ENCODE measurements around the gene FADS6. TPM values are rescaled to one million over a fixed set of nuclear protein-coding genes. Genes with fewer than 3 reads are reported as not detected.

The FADS6 gene
- total and polyA plus RNA-seq, 4 experiments from 2014 or later: not detected

DNA sequence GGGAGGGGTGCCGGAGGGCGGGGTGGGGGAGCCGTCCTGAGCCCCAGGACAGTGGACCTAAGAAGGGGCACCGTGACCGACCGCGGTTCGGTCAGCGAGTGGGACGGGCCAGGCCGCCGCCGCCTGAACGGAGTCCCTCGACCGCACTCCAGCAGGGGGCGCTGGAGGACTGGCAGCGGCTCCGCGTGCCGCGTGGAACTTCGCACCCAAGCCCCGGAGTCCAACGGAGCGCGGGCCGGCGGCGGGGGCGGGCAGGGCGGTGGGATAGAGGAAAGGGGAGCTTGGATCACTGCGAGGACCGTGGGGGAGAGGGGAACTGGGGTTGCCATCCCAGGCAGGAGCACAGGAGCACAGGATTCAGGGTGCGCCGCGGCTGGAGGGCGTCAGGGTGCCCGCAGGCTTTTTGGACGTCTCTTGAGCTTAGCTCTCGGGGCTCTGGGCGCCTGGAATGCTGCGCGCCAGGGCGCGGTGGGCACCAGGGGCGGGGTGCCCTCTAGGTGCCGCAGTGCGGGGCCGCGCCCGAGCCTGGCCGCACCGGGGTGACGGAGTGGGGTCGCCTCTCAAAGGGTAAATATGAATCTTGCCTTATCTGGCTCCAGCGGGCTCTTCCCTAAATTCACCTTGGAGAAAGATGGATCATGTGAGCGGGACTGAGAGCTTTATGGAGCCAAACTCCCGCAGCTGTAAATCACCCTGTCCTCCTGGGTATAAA, 30.3 kb upstream of the FADS6 start:
- H3K36me3 ChIP-seq (ENCODE audit: insufficient read depth, low read length): no peaks in the 10 kb centered on the region
- H3K4me1 ChIP-seq (ENCODE audit: insufficient read depth, low read length): peaks cover 18% of the 10 kb centered on the region
- ChIA-PET CTCF (ENCODE audit: partially characterized antibody) (interaction anchor here (0.8 to 4.5 kb wide), 5 partner anchors 9 to 138 kb away, joined by 3 to 33 read pairs (median 4); no protein-coding TSS in a partner anchor), POLR2A (ENCODE audit: partially characterized antibody) (no interaction called here)
- H3K9me3 ChIP-seq (ENCODE audit: control insufficient read depth in 1 of 2, low read length in 2 of 2): no peaks in the 10 kb centered on the region
- H3K4me3 ChIP-seq (ENCODE audit: low read length in 2 of 2): peak overlapping the region in 1 of 2 donors; percentile 14
- Mint-ChIP-seq H3K4me3 (peak overlapping the region in 6 of 8 donors; percentile 13 to 54 (median 44)), H3K27me3 (peaks cover 40 to 46% of the 10 kb centered on the region in 2 donors), H3K4me1 (peaks cover 1 to 17% (median 11%) of the 10 kb centered on the region in 4 donors), H3K27ac (no peak overlapping the region), H3K9me3 (no peaks in the 10 kb centered on the region), H3K36me3 (no peaks in the 10 kb centered on the region)
- H3K27me3 ChIP-seq (ENCODE audit: insufficient read depth, low read length): peaks cover 32% of the 10 kb centered on the region
- peak; percentile 57 to 76 (median 68) for DNase-seq
- intact Hi-C loops (cut with micrococcal nuclease): loop anchor here (1.0 kb wide), 2 partner anchors 35 to 278 kb away; no protein-coding TSS in a partner anchor
- H3K27ac ChIP-seq (ENCODE audit: low read depth, low read length): no peak overlapping the region

DNA sequence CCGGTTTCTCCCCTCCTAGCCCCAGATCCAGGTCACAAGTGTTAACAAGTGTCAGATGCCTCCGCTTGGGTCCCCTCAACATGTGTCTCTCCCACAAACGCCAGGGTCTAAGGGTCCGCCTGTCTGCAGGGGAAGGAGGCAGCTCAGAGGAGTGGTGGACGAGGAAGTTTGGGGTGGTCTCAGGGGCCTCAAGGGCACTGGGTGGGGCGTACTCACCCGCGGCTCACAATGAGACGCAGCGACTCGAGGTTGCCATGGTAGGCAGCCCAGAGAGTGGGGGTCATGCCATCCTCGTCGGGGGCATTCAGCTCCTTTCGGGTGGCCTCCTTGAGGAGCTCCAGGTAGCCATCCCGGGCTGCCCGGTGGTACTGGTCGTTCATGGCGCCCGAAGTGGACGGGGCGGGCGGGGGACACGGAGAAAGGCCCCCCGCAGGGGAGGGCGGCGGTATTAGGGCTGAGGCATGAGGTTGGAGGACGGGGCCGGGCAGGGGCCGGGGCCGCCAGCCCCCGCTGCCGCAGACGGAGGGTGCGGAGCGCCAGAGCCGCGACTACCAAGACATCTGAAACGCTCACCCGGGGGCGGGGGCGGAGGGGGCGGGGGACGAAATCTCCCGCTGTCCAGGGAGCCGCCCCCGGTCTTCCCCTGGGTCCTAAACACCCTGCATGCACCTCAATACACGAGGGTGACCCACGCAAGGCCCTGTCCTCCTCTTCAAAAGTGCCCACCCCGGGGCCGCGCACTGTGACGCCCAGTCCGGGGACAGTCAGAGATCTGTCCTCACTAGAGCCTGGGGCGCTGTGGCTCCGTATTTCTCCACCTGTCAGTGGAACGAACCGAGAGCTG, 29.5 kb upstream of the FADS6 start, which contains the start of gene USH1G:
USH1G (minus strand) TSS at position 562 of the 844 bp plus-strand sequence; CDS start at position 380, 182 bp downstream.
- CTCF ChIA-PET (ENCODE audit: partially characterized antibody): interaction anchor here (1.2 to 4.5 kb wide), 4 partner anchors 9 to 38 kb away, joined by 4 to 33 read pairs (median 16); no protein-coding TSS in a partner anchor
- peak within 1 kb of the TSS in 7 of 8 donors; percentile 32 to 68 (median 57) for H3K4me3 Mint-ChIP-seq

DNA sequence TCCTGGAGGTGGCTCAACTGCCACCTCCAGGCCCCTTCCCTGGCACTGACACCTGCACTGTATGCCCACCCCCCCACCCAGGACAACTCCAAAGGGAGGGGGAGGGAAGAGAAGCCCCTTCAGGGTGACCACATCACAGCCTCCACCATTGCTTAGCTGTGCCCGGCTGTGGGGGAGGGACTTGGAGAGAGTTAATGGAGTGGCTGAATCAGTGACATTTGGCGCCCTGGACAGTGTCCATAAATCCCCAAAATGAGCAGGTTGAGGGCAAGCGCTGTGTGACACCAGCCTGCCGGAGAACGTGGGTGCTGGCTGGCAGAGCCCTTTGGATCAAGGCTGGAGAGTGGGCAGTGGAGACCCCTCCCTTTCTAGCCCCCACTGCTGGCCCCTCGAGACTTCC, 28.7 kb upstream of the FADS6 start:
- Histone ChIP-seq H3K4me1 (ENCODE audit: insufficient read depth, low read length) (peaks cover 18% of the 10 kb centered on the region), H3K4me3 (ENCODE audit: low read length in 2 of 2) (no peak overlapping the region), H3K27ac (ENCODE audit: low read depth, low read length) (no peak overlapping the region), H3K36me3 (ENCODE audit: insufficient read depth, low read length) (no peaks in the 10 kb centered on the region), H3K27me3 (ENCODE audit: insufficient read depth, low read length) (peaks cover 32% of the 10 kb centered on the region), H3K9me3 (ENCODE audit: control insufficient read depth in 1 of 2, low read length in 2 of 2) (no peaks in the 10 kb centered on the region)
- ChIA-PET POLR2A (ENCODE audit: partially characterized antibody) (no interaction called here), CTCF (ENCODE audit: partially characterized antibody) (interaction anchor here (4.1 to 4.5 kb wide), 2 partner anchors 36 to 39 kb away, joined by 28 to 33 read pairs; no protein-coding TSS in a partner anchor)
- H3K27ac Mint-ChIP-seq: no peak overlapping the region
- H3K4me3 Mint-ChIP-seq: peak overlapping the region in 1 of 8 donors; percentile 64
- peaks cover 1 to 17% (median 11%) of the 10 kb centered on the region in 4 donors for H3K4me1 Mint-ChIP-seq
- peaks cover 32 to 43% of the 10 kb centered on the region in 2 donors for H3K27me3 Mint-ChIP-seq
- H3K9me3 Mint-ChIP-seq: no peaks in the 10 kb centered on the region
- intact Hi-C loops (cut with micrococcal nuclease): no loop called here
- no peak for DNase-seq
- H3K36me3 Mint-ChIP-seq: no peaks in the 10 kb centered on the region

More for the DNA sequence above, 29.5 kb upstream of the FADS6 start, which contains the start of gene USH1G:
- Histone ChIP-seq H3K36me3 (ENCODE audit: insufficient read depth, low read length) (no peaks in the 10 kb centered on the region), H3K27ac (ENCODE audit: low read depth, low read length) (no peak within 1 kb of the TSS), H3K4me1 (ENCODE audit: insufficient read depth, low read length) (peaks cover 18% of the 10 kb centered on the region), H3K27me3 (ENCODE audit: insufficient read depth, low read length) (peaks cover 32% of the 10 kb centered on the region), H3K9me3 (ENCODE audit: control insufficient read depth in 1 of 2, low read length in 2 of 2) (no peaks in the 10 kb centered on the region), H3K4me3 (ENCODE audit: low read length in 2 of 2) (peak within 1 kb of the TSS in 1 of 2 donors; percentile 14)
- intact Hi-C loops (cut with micrococcal nuclease): loop anchor here (1.0 kb wide), 2 partner anchors 35 to 278 kb away; no protein-coding TSS in a partner anchor
- Mint-ChIP-seq H3K27ac (no peak within 1 kb of the TSS), H3K36me3 (no peaks in the 10 kb centered on the region), H3K27me3 (peaks cover 35 to 45% of the 10 kb centered on the region in 2 donors), H3K9me3 (no peaks in the 10 kb centered on the region), H3K4me1 (peaks cover 1 to 17% (median 11%) of the 10 kb centered on the region in 4 donors)
- DNase-seq: no peak
- POLR2A ChIA-PET (ENCODE audit: partially characterized antibody): no interaction called here

DNA sequence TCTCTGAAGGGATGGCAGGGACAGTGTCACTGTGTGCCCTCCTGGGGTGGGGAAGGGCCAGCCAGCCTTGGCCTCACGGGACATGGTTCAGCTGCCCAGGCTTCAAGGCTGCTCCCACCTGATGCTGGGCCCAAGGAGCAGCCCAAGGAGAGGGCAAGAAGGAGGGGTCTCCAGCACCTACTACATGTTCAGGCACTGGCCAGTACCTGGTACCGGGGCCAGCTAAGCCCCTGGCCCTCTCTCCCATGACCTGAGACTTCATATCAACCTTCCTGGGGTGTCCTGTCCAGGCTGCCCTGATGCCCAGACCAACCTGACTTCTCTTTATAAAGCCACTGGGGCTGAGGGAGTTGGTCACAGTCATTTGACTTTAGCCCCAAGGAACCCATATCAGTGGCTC, 28.3 kb upstream of the FADS6 start:
- no peak for DNase-seq
- no peaks in the 10 kb centered on the region for H3K9me3 Mint-ChIP-seq
- POLR2A ChIA-PET (ENCODE audit: partially characterized antibody): no interaction called here
- H3K27ac Mint-ChIP-seq: no peak overlapping the region
- peaks cover 1 to 17% (median 11%) of the 10 kb centered on the region in 4 donors for H3K4me1 Mint-ChIP-seq
- H3K36me3 Mint-ChIP-seq: no peaks in the 10 kb centered on the region
- Histone ChIP-seq H3K27ac (ENCODE audit: low read depth, low read length) (no peak overlapping the region), H3K4me3 (ENCODE audit: low read length in 2 of 2) (no peak overlapping the region), H3K9me3 (ENCODE audit: control insufficient read depth in 1 of 2, low read length in 2 of 2) (no peaks in the 10 kb centered on the region), H3K27me3 (ENCODE audit: insufficient read depth, low read length) (peaks cover 32% of the 10 kb centered on the region), H3K4me1 (ENCODE audit: insufficient read depth, low read length) (peaks cover 18% of the 10 kb centered on the region), H3K36me3 (ENCODE audit: insufficient read depth, low read length) (no peaks in the 10 kb centered on the region)
- CTCF ChIA-PET (ENCODE audit: partially characterized antibody): interaction anchor here (0.8 to 4.5 kb wide), 3 partner anchors 36 to 131 kb away, joined by 3 to 28 read pairs (median 3); no protein-coding TSS in a partner anchor
- peak overlapping the region in 1 of 8 donors; percentile 20 for H3K4me3 Mint-ChIP-seq
- intact Hi-C loops (cut with micrococcal nuclease): no loop called here
- H3K27me3 Mint-ChIP-seq: peaks cover 32 to 43% of the 10 kb centered on the region in 2 donors

DNA sequence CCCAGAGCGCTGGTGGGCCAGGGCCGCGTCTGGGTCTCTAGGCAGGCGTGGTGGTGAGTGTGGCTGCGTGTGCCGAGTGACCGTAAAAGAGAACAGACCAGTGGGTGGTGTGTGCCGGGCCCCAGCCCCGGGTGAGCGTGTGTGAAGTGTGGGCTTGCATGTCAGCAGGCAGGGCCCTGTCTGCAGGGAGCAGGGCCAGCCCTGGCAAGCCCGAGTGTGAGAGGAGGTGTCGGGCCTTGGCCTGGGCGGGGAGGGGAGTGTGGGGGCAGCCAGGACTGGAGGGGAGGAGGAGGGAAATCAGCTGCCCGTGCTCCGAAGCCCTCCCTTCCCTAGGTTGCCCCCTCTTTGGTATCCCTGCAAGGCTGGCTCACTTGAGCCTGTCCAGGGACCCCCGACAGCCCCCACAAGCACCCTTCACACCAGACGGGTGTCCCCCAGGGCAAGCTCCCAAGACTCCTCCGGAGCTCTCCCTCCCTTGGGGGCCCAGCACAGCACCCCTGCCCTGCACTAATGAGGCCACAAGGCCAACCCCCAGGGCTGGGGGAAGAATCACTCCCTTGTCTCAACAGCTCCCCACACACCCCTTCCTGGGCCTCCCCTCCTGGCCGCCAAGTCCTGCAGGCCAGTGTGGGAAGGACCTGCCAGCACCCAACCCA, 27.7 kb upstream of the FADS6 start:
- H3K27me3 ChIP-seq (ENCODE audit: insufficient read depth, low read length): peaks cover 32% of the 10 kb centered on the region

DNA sequence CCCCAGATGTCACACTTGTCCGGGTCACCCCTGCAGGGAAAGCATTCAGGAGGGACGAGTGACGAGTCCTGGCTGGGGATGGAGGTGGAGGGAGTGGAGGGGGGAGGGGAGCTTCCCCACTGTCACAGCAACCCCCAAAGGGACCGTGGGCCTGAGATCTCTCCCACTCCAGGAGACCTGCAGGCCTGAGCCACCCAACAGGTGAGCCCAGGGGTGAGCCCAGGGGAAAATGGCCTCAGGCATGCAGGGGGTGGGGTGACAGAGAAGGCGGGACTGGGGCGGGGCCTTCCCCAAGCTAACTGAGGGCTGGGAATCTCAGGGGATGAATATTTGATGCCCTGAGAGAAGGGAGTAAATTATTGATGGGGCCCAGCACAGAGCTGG, 27.2 kb upstream of the FADS6 start:
- no peak overlapping the region for H3K27ac Mint-ChIP-seq
- intact Hi-C loops (cut with micrococcal nuclease): no loop called here
- peak overlapping the region in 2 of 8 donors; percentile 25 to 57 for H3K4me3 Mint-ChIP-seq
- Histone ChIP-seq H3K4me3 (ENCODE audit: low read length in 2 of 2) (no peak overlapping the region), H3K27me3 (ENCODE audit: insufficient read depth, low read length) (peaks cover 31% of the 10 kb centered on the region), H3K9me3 (ENCODE audit: control insufficient read depth in 1 of 2, low read length in 2 of 2) (no peaks in the 10 kb centered on the region), H3K27ac (ENCODE audit: low read depth, low read length) (no peak overlapping the region), H3K36me3 (ENCODE audit: insufficient read depth, low read length) (no peaks in the 10 kb centered on the region), H3K4me1 (ENCODE audit: insufficient read depth, low read length) (peaks cover 18% of the 10 kb centered on the region)
- no peaks in the 10 kb centered on the region for H3K9me3 Mint-ChIP-seq
- peaks cover 1 to 17% (median 11%) of the 10 kb centered on the region in 4 donors for H3K4me1 Mint-ChIP-seq
- DNase-seq: no peak
- H3K27me3 Mint-ChIP-seq: peaks cover 26 to 39% of the 10 kb centered on the region in 2 donors
- ChIA-PET POLR2A (ENCODE audit: partially characterized antibody) (no interaction called here), CTCF (ENCODE audit: partially characterized antibody) (interaction anchor here (0.7 kb wide), 1 partner anchor 38 kb away, joined by 3 read pairs; no protein-coding TSS in a partner anchor)
- no peaks in the 10 kb centered on the region for H3K36me3 Mint-ChIP-seq

More for the DNA sequence above, 27.7 kb upstream of the FADS6 start:
- H3K27ac ChIP-seq (ENCODE audit: low read depth, low read length): no peak overlapping the region
- ChIA-PET POLR2A (ENCODE audit: partially characterized antibody) (no interaction called here), CTCF (ENCODE audit: partially characterized antibody) (interaction anchor here (0.7 to 1.0 kb wide), 3 partner anchors 37 to 131 kb away, joined by 3 read pairs; no protein-coding TSS in a partner anchor)
- no peak overlapping the region for H3K27ac Mint-ChIP-seq
- H3K4me3 ChIP-seq (ENCODE audit: low read length in 2 of 2): no peak overlapping the region
- no peaks in the 10 kb centered on the region for H3K36me3 Mint-ChIP-seq
- intact Hi-C loops (cut with micrococcal nuclease): no loop called here
- peaks cover 29 to 42% of the 10 kb centered on the region in 2 donors for H3K27me3 Mint-ChIP-seq
- H3K4me3 Mint-ChIP-seq: peak overlapping the region in 2 of 8 donors; percentile 25 to 57
- no peaks in the 10 kb centered on the region for H3K9me3 ChIP-seq (ENCODE audit: control insufficient read depth in 1 of 2, low read length in 2 of 2)
- peaks cover 18% of the 10 kb centered on the region for H3K4me1 ChIP-seq (ENCODE audit: insufficient read depth, low read length)
- DNase-seq: no peak
- H3K4me1 Mint-ChIP-seq: peaks cover 1 to 17% (median 11%) of the 10 kb centered on the region in 4 donors
- no peaks in the 10 kb centered on the region for H3K9me3 Mint-ChIP-seq
- no peaks in the 10 kb centered on the region for H3K36me3 ChIP-seq (ENCODE audit: insufficient read depth, low read length)

Measured in CD4-positive, alpha-beta memory T cell (primary cell).